SK-N-SH treated with all-trans-retinoic acid at 6 μM for 48 hours (cell line): ENCODE data around the gene CLSTN2.

Experiments
- ATAC-seq: fragments of 200-7000 bp; cut with Tn5 transposase; 3 replicates; pipeline ENCODE4 v1.9.1; 2020; ENCODE audit warnings: mild to moderate bottlenecking, moderate library complexity
- ARNTL ChIP-seq: fragments of 450-650 bp; formaldehyde crosslinking; IDR thresholded peaks from 2 replicates; pipeline ENCODE4 v1.5.0; 2020; ENCODE audit warnings: low read depth, mild to moderate bottlenecking, moderate library complexity, borderline replicate concordance
- BACH2 ChIP-seq: fragments of 250-450 bp; sonication (Bioruptor Pico); IDR thresholded peaks from 2 replicates; pipeline ENCODE4 v1.9.0; 2021; ENCODE audit warnings: mild to moderate bottlenecking, borderline replicate concordance
- CSDC2 ChIP-seq: fragments of 250-450 bp; sonication (Bioruptor Pico); IDR thresholded peaks from 2 replicates; pipeline ENCODE4 v1.5.0; 2020; ENCODE audit warnings: mild to moderate bottlenecking, moderate library complexity
- ESRRG ChIP-seq: fragments of 250-450 bp; sonication (Bioruptor Pico); IDR thresholded peaks from 2 replicates; pipeline ENCODE4 v1.6.1; 2021; ENCODE audit warnings: mild to moderate bottlenecking
- GLIS3 ChIP-seq: fragments of 250-450 bp; sonication (Bioruptor Pico); IDR thresholded peaks from 2 replicates; pipeline ENCODE4 v1.5.0; 2020; ENCODE audit warnings: mild to moderate bottlenecking, moderate library complexity
- PPARA ChIP-seq: fragments of 250-450 bp; sonication (Bioruptor Pico); IDR thresholded peaks from 2 replicates; pipeline ENCODE4 v1.5.0; 2020; ENCODE audit warnings: mild to moderate bottlenecking, borderline replicate concordance
- RARB ChIP-seq: fragments of 250-450 bp; sonication (Bioruptor Pico); IDR thresholded peaks from 2 replicates; pipeline ENCODE4 v1.8.0; 2021; ENCODE audit warnings: mild to moderate bottlenecking, moderate library complexity
- TCF4 ChIP-seq: fragments of 250-450 bp; sonication (Bioruptor Pico); IDR thresholded peaks from 2 replicates; pipeline ENCODE4 v1.8.0; 2021; ENCODE audit warnings: mild to moderate bottlenecking, moderate library complexity, borderline replicate concordance
- TOX ChIP-seq: fragments of 250-450 bp; sonication (Bioruptor Pico); IDR thresholded peaks from 2 replicates; pipeline ENCODE4 v1.8.0; 2021; ENCODE audit warnings: mild to moderate bottlenecking, moderate library complexity, borderline replicate concordance
- ZC3H10 ChIP-seq: fragments of 250-450 bp; sonication (Bioruptor Pico); IDR thresholded peaks from 2 replicates; pipeline ENCODE4 v1.5.1; 2021; ENCODE audit warnings: mild to moderate bottlenecking, moderate library complexity
- ZFP3 ChIP-seq: fragments of 250-450 bp; sonication (Bioruptor Pico); IDR thresholded peaks from 2 replicates; pipeline ENCODE4 v1.5.0; 2020; ENCODE audit warnings: mild to moderate bottlenecking, moderate library complexity
- ZFP30 ChIP-seq: fragments of 450-650 bp; formaldehyde crosslinking; IDR thresholded peaks from 2 replicates; pipeline ENCODE4 v1.5.0; 2022; ENCODE audit warnings: mild to moderate bottlenecking, moderate library complexity
- ZNF565 ChIP-seq: fragments of 450-650 bp; formaldehyde crosslinking; conservative IDR thresholded peaks from 2 replicates; pipeline ENCODE4 v1.5.0; 2020; ENCODE audit warnings: low read depth, mild to moderate bottlenecking, moderate library complexity
- ZNF70 ChIP-seq: fragments of 450-650 bp; formaldehyde crosslinking; IDR thresholded peaks from 2 replicates; pipeline ENCODE4 v1.5.0; 2020; ENCODE audit warnings: mild to moderate bottlenecking, moderate library complexity
- TF ChIP-seq, protein P1 (sequence below): fragments of 250-450 bp; sonication (Bioruptor Pico); IDR thresholded peaks from 2 replicates; pipeline ENCODE4 v1.5.1; 2020; ENCODE audit warnings: low read depth, mild to moderate bottlenecking, moderate library complexity
- TF ChIP-seq, protein P2 (sequence below): fragments of 250-450 bp; sonication (Bioruptor Pico); IDR thresholded peaks from 2 replicates; pipeline ENCODE4 v1.5.1; 2021; ENCODE audit warnings: mild to moderate bottlenecking, moderate library complexity
- TF ChIP-seq, protein P3 (sequence below): fragments of 250-450 bp; sonication (Bioruptor Pico); IDR thresholded peaks from 2 replicates; pipeline ENCODE4 v1.8.0; 2020; ENCODE audit warnings: mild to moderate bottlenecking, moderate library complexity, borderline replicate concordance
- TF ChIP-seq, protein P4 (sequence below): fragments of 250-450 bp; sonication (Bioruptor Pico); IDR thresholded peaks from 2 replicates; pipeline ENCODE4 v1.5.0; 2020; ENCODE audit warnings: mild to moderate bottlenecking, moderate library complexity
- TF ChIP-seq, protein P5 (sequence below): fragments of 250-450 bp; sonication (Bioruptor Pico); IDR thresholded peaks from 2 replicates; pipeline ENCODE4 v1.8.0; 2021; ENCODE audit warnings: low read depth, mild to moderate bottlenecking, moderate library complexity, borderline replicate concordance

CLSTN2 gene

DNA sequence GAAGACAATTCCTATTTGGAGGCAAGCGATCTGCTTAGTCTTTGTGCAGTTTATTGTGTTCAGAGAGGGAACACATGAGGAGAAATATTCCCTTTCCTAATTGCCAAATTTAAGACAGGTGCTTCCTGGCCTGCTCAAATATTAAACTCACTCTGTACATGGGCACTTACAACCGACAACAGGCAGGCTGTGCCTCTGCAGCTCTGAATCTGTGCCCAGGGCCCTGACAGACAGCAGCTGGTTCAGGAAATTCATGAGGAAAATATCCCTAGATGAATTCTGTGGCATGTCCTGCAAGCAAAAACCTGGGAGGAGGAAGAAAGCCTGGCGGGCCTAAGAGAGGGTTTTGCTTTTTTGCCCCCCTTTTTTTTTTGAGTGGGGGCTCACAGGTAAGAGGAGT lies 573.6 kb downstream of the CLSTN2 start:
- ATAC-seq = no peak

DNA sequence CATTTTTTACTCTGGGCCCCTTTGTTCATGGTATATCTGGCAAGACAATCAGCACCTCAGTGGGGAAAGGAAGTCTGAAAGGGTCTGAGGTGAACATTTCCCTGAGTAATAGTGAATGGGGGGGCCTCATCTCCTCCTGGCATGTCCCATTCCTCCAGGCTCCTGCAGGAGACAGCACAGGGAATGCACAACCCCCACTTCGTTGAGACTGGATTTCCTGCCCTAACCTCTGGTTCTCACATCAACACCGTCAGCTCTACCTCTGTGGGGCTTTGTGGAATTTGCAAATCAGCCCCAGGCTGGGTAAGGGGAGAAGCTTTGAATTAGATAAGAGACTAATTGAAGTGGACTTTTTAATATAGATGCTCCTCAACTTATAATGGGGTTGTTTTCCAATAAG lies 574.5 kb downstream of the CLSTN2 start:
- ATAC-seq = no peak
- no peak for TF ChIP-seq BACH2 (CRISPR knock-in tag)
- TF ChIP-seq ARNTL (CRISPR knock-in tag) = no peak
- TF ChIP-seq, protein P1, sequence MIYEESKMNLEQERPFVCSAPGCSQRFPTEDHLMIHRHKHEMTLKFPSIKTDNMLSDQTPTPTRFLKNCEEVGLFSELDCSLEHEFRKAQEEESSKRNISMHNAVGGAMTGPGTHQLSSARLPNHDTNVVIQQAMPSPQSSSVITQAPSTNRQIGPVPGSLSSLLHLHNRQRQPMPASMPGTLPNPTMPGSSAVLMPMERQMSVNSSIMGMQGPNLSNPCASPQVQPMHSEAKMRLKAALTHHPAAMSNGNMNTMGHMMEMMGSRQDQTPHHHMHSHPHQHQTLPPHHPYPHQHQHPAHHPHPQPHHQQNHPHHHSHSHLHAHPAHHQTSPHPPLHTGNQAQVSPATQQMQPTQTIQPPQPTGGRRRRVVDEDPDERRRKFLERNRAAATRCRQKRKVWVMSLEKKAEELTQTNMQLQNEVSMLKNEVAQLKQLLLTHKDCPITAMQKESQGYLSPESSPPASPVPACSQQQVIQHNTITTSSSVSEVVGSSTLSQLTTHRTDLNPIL = no peak
- no peak for TF ChIP-seq PPARA (CRISPR knock-in tag)
- TF ChIP-seq TCF4 (CRISPR knock-in tag) = no peak
- no peak for TF ChIP-seq ZC3H10
- no peak for TF ChIP-seq ZFP30
- no peak for TF ChIP-seq ZNF565
- TF ChIP-seq CSDC2 (CRISPR knock-in tag) = no peak
- TF ChIP-seq TOX (CRISPR knock-in tag) = no peak
- TF ChIP-seq, protein P2, sequence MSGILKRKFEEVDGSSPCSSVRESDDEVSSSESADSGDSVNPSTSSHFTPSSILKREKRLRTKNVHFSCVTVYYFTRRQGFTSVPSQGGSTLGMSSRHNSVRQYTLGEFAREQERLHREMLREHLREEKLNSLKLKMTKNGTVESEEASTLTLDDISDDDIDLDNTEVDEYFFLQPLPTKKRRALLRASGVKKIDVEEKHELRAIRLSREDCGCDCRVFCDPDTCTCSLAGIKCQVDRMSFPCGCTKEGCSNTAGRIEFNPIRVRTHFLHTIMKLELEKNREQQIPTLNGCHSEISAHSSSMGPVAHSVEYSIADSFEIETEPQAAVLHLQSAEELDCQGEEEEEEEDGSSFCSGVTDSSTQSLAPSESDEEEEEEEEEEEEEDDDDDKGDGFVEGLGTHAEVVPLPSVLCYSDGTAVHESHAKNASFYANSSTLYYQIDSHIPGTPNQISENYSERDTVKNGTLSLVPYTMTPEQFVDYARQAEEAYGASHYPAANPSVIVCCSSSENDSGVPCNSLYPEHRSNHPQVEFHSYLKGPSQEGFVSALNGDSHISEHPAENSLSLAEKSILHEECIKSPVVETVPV (CRISPR knock-in tag) = no peak
- no peak for TF ChIP-seq GLIS3 (CRISPR knock-in tag)
- TF ChIP-seq, protein P3, sequence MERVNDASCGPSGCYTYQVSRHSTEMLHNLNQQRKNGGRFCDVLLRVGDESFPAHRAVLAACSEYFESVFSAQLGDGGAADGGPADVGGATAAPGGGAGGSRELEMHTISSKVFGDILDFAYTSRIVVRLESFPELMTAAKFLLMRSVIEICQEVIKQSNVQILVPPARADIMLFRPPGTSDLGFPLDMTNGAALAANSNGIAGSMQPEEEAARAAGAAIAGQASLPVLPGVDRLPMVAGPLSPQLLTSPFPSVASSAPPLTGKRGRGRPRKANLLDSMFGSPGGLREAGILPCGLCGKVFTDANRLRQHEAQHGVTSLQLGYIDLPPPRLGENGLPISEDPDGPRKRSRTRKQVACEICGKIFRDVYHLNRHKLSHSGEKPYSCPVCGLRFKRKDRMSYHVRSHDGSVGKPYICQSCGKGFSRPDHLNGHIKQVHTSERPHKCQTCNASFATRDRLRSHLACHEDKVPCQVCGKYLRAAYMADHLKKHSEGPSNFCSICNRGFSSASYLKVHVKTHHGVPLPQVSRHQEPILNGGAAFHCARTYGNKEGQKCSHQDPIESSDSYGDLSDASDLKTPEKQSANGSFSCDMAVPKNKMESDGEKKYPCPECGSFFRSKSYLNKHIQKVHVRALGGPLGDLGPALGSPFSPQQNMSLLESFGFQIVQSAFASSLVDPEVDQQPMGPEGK (CRISPR knock-in tag) = no peak
- TF ChIP-seq, all 23 proteins: peak for 0

More for the DNA sequence above, 573.6 kb downstream of the CLSTN2 start:
- TF ChIP-seq, protein P4, sequence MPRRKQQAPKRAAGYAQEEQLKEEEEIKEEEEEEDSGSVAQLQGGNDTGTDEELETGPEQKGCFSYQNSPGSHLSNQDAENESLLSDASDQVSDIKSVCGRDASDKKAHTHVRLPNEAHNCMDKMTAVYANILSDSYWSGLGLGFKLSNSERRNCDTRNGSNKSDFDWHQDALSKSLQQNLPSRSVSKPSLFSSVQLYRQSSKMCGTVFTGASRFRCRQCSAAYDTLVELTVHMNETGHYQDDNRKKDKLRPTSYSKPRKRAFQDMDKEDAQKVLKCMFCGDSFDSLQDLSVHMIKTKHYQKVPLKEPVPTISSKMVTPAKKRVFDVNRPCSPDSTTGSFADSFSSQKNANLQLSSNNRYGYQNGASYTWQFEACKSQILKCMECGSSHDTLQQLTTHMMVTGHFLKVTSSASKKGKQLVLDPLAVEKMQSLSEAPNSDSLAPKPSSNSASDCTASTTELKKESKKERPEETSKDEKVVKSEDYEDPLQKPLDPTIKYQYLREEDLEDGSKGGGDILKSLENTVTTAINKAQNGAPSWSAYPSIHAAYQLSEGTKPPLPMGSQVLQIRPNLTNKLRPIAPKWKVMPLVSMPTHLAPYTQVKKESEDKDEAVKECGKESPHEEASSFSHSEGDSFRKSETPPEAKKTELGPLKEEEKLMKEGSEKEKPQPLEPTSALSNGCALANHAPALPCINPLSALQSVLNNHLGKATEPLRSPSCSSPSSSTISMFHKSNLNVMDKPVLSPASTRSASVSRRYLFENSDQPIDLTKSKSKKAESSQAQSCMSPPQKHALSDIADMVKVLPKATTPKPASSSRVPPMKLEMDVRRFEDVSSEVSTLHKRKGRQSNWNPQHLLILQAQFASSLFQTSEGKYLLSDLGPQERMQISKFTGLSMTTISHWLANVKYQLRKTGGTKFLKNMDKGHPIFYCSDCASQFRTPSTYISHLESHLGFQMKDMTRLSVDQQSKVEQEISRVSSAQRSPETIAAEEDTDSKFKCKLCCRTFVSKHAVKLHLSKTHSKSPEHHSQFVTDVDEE (CRISPR knock-in tag) = no peak

DNA sequence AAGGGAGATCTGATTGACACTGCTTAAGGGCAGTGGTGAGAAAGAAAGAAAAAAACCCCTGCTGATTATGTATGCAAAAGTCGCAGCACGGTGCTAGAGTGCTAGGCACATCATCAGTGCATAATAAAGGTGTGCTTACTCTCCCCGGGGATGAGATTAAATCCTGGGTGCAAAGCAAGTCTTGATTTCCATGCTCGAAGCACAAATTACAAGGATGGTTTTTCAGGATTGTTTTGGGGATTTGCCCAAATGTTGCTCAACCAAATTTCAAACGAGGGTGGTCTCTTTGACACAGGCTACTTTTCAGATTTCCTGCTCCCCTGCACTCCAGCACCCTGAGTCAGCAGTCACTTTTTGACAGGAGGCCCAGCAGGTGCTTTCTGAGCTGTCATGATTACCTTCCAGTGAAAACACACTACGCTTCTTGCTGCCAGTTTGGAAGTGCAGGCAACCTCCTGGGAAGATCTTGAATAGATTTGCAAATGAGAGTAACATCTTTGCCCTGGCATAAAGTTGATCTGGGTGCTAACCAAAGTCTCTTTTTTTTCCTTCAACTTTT lies 575.4 kb downstream of the CLSTN2 start:
- no peak for ATAC-seq
- no peak for TF ChIP-seq ESRRG (CRISPR knock-in tag)
- TF ChIP-seq ZFP3 (CRISPR knock-in tag) = no peak
- no peak for TF ChIP-seq CSDC2 (CRISPR knock-in tag)
- TF ChIP-seq, protein P2 (CRISPR knock-in tag) = no peak
- TF ChIP-seq, protein P5, sequence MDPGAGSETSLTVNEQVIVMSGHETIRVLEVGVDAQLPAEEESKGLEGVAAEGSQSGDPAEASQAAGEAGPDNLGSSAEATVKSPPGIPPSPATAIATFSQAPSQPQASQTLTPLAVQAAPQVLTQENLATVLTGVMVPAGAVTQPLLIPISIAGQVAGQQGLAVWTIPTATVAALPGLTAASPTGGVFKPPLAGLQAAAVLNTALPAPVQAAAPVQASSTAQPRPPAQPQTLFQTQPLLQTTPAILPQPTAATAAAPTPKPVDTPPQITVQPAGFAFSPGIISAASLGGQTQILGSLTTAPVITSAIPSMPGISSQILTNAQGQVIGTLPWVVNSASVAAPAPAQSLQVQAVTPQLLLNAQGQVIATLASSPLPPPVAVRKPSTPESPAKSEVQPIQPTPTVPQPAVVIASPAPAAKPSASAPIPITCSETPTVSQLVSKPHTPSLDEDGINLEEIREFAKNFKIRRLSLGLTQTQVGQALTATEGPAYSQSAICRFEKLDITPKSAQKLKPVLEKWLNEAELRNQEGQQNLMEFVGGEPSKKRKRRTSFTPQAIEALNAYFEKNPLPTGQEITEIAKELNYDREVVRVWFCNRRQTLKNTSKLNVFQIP (CRISPR knock-in tag) = no peak
- TF ChIP-seq ZNF565 = no peak
- no peak for TF ChIP-seq RARB (CRISPR knock-in tag)
- TF ChIP-seq ZC3H10 = no peak
- TF ChIP-seq, protein P1 = no peak
- no peak for TF ChIP-seq TOX (CRISPR knock-in tag)
- TF ChIP-seq PPARA (CRISPR knock-in tag) = no peak
- TF ChIP-seq, protein P3 (CRISPR knock-in tag) = no peak
- no peak for TF ChIP-seq TCF4 (CRISPR knock-in tag)
- no peak for TF ChIP-seq ZFP30
- no peak for TF ChIP-seq BACH2 (CRISPR knock-in tag)
- no peak for TF ChIP-seq ZNF70 (CRISPR knock-in tag)
